Measurements from ENCODE around the gene HSF2BP. TPM values are rescaled to one million over a fixed set of nuclear protein-coding genes. Genes with fewer than 3 reads are reported as not detected.

HSF2BP gene
- total RNA-seq: 1 to 10 TPM in 2 of 3 donors, under 1 TPM in 1; 0.32 to 1.8 (median 1.3) TPM

- Histone ChIP-seq H3K36me3 (no peaks in the 10 kb centered on the region), H3K4me1 (peaks cover 0 to 6% of the 10 kb centered on the region in 2 donors), H3K9me3 (no peaks in the 10 kb centered on the region), H3K27ac (peak within 1 kb of the TSS; percentile 86 to 93), H3K27me3 (no peaks in the 10 kb centered on the region), H3K4me3 (peak within 1 kb of the TSS; percentile 82 to 99 (median 84))
- TF ChIP-seq POLR2AphosphoS5 (IDR thresholded peaks at IDR 0.05): peak in 2 of 3 donors; percentile 69 to 80
- TF ChIP-seq POLR2A (IDR thresholded peaks at IDR 0.05): no peak
- TF ChIP-seq CTCF (IDR thresholded peaks at IDR 0.05): peak in 1 of 3 donors; percentile 13
- intact Hi-C loops (cut with DNase I; ENCODE audit: low total_unique reads): no loop called here
- DNase-seq (ENCODE audit: low spot score in 2 of 2): peak; percentile 67 to 69
These were observed at the start of gene HSF2BP, which contains the start of gene RRP1B for GRCh38 chr21:43659136-43660000. Gene HSF2BP, minus strand, starts transcription at chr21:43659488. Its CDS starts 1,392 bp downstream, at chr21:43658096. Gene RRP1B, plus strand, starts transcription at chr21:43659560. Its CDS starts 105 bp downstream, at chr21:43659665.

- Histone ChIP-seq H3K27ac (no peak overlapping the region), H3K9me3 (no peaks in the 10 kb centered on the region), H3K27me3 (no peaks in the 10 kb centered on the region), H3K4me1 (no peaks in the 10 kb centered on the region), H3K36me3 (no peaks in the 10 kb centered on the region), H3K4me3 (no peak overlapping the region)
- intact Hi-C loops (cut with DNase I; ENCODE audit: low total_unique reads): no loop called here
- no peak for TF ChIP-seq POLR2A (IDR thresholded peaks at IDR 0.05)
- no peak for TF ChIP-seq CTCF (IDR thresholded peaks at IDR 0.05)
- no peak for TF ChIP-seq POLR2AphosphoS5 (IDR thresholded peaks at IDR 0.05)
- DNase-seq (ENCODE audit: low spot score in 2 of 2): no peak
These were observed 49.6 kb upstream of the HSF2BP start for GRCh38 chr21:43708745-43709381.

GRCh38 chr21:43707462-43707861 is 48.2 kb upstream of the HSF2BP start:
- intact Hi-C loops (cut with DNase I; ENCODE audit: low total_unique reads): no loop called here

GRCh38 chr21:43703035-43703880 is 44.0 kb upstream of the HSF2BP start:
- intact Hi-C loops (cut with DNase I; ENCODE audit: low total_unique reads): no loop called here

More at GRCh38 chr21:43707462-43707861, 48.2 kb upstream of the HSF2BP start:
- Histone ChIP-seq H3K4me3 (no peak overlapping the region), H3K27ac (no peak overlapping the region), H3K4me1 (no peaks in the 10 kb centered on the region), H3K36me3 (no peaks in the 10 kb centered on the region), H3K9me3 (no peaks in the 10 kb centered on the region), H3K27me3 (no peaks in the 10 kb centered on the region)
- TF ChIP-seq POLR2AphosphoS5 (IDR thresholded peaks at IDR 0.05) (no peak), CTCF (IDR thresholded peaks at IDR 0.05) (no peak), POLR2A (IDR thresholded peaks at IDR 0.05) (no peak)
- DNase-seq (ENCODE audit: low spot score in 2 of 2): no peak

More at GRCh38 chr21:43703035-43703880, 44.0 kb upstream of the HSF2BP start:
- no peaks in the 10 kb centered on the region for H3K9me3 ChIP-seq
- no peaks in the 10 kb centered on the region for H3K36me3 ChIP-seq
- no peak overlapping the region for H3K27ac ChIP-seq
- DNase-seq (ENCODE audit: low spot score in 2 of 2): no peak
- H3K27me3 ChIP-seq: no peaks in the 10 kb centered on the region
- H3K4me1 ChIP-seq: no peaks in the 10 kb centered on the region
- TF ChIP-seq POLR2A (IDR thresholded peaks at IDR 0.05) (no peak), POLR2AphosphoS5 (IDR thresholded peaks at IDR 0.05) (no peak), CTCF (IDR thresholded peaks at IDR 0.05) (no peak)
- no peak overlapping the region for H3K4me3 ChIP-seq

Measured in breast epithelium (tissue), 4 donors.